Astrocyte (in vitro differentiated cells and primary cell): ENCODE data around the gene RNH1. TPM values are rescaled to one million over a fixed set of nuclear protein-coding genes. Genes with fewer than 3 reads are reported as not detected.

ENCODE experiments used
- DNase-seq: peaks from one replicate; pipeline ENCODE4 v3.0.0-alpha.2; 2010; ENCODE audit warnings: low read depth
- FAIRE-seq: peaks from 2 replicates; lab custom pipeline; 2011; peaks lifted over from hg19 to GRCh38; lab: Jason Lieb, UNC
- H2AFZ ChIP-seq: 2 replicates; pipeline ENCODE4 v1.6.0; 2012; ENCODE audit warnings: low read depth, low read length, inconsistent platforms
- H3K27ac ChIP-seq: 2 replicates; pipeline ENCODE4 v1.5.1; 2011; ENCODE audit warnings: low read depth, low read length, inconsistent platforms
- H3K27me3 ChIP-seq: 2 replicates; pipeline ENCODE4 v1.6.0; 2011; ENCODE audit warnings: low read length, inconsistent platforms; ENCODE audit not compliant: insufficient read depth
- H3K36me3 ChIP-seq: 2 replicates; pipeline ENCODE4 v1.5.1; 2011; ENCODE audit warnings: low read length, inconsistent platforms; ENCODE audit not compliant: insufficient read depth
- H3K4me1 ChIP-seq: 2 replicates; pipeline ENCODE4 v1.5.1; 2011; ENCODE audit warnings: low read length, inconsistent platforms; ENCODE audit not compliant: insufficient read depth
- H3K4me2 ChIP-seq: 2 replicates; pipeline ENCODE4 v1.6.0; 2012; ENCODE audit warnings: low read length, inconsistent platforms
- H3K4me3 ChIP-seq: 2 replicates; pipeline ENCODE4 v1.5.1; 2011; ENCODE audit warnings: low read depth, mild to moderate bottlenecking, low read length, inconsistent platforms; ENCODE audit not compliant: insufficient read depth
- H3K79me2 ChIP-seq: 2 replicates; pipeline ENCODE4 v1.6.0; 2012; ENCODE audit warnings: mild to moderate bottlenecking, low read length, inconsistent platforms; ENCODE audit not compliant: insufficient read depth
- H3K9ac ChIP-seq: 2 replicates; pipeline ENCODE4 v1.6.0; 2012; ENCODE audit warnings: mild to moderate bottlenecking, low read length, inconsistent platforms
- H3K9me3 ChIP-seq: 2 replicates; pipeline ENCODE4 v1.5.1; 2012; ENCODE audit warnings: low read depth, mild to moderate bottlenecking, low read length, inconsistent platforms; ENCODE audit not compliant: insufficient read depth
- H4K20me1 ChIP-seq: 2 replicates; pipeline ENCODE4 v1.6.0; 2012; ENCODE audit warnings: low read length, inconsistent platforms; ENCODE audit not compliant: insufficient read depth
- H3K27ac Mint-ChIP-seq: one replicate; pipeline ENCODE4 v1.8.0; 2021; ENCODE audit warnings: mild to moderate bottlenecking, mixed read lengths; ENCODE audit not compliant: unreplicated experiment
- H3K27me3 Mint-ChIP-seq: one replicate; pipeline ENCODE4 v1.8.0; 2021; ENCODE audit warnings: low read depth, mixed read lengths; ENCODE audit not compliant: unreplicated experiment
- H3K36me3 Mint-ChIP-seq: one replicate; pipeline ENCODE4 v1.8.0; 2021; ENCODE audit warnings: low read depth, mixed read lengths; ENCODE audit not compliant: unreplicated experiment
- H3K4me1 Mint-ChIP-seq: one replicate; pipeline ENCODE4 v1.8.0; 2021; ENCODE audit warnings: low read depth, mixed read lengths; ENCODE audit not compliant: unreplicated experiment
- H3K4me3 Mint-ChIP-seq: one replicate; pipeline ENCODE4 v1.8.0; 2021; ENCODE audit warnings: mild to moderate bottlenecking, moderate library complexity, mixed read lengths; ENCODE audit not compliant: unreplicated experiment
- H3K9me3 Mint-ChIP-seq: one replicate; pipeline ENCODE4 v1.8.0; 2021; ENCODE audit warnings: mild to moderate bottlenecking, mixed read lengths; ENCODE audit not compliant: unreplicated experiment
- CTCF ChIP-seq: IDR thresholded peaks from 2 replicates; pipeline ENCODE4 v1.5.1; 2011; ENCODE audit warnings: low read depth, mild to moderate bottlenecking, inconsistent platforms, low read length, moderate library complexity; ENCODE audit not compliant: insufficient read depth
- EZH2 ChIP-seq: IDR thresholded peaks from 2 replicates; pipeline ENCODE4 v1.6.1; 2012; ENCODE audit warnings: mild to moderate bottlenecking, low read length, inconsistent platforms; ENCODE audit not compliant: insufficient read depth
- total RNA-seq: library from RNA; stranded (reverse); gene quantifications from 2 replicates; pipeline ENCODE4 v1.2.1, GENCODE V29; 2021

Gene RNH1
- total RNA-seq, 1 donor from 2014 or later = 117 TPM

- Mint-ChIP-seq H3K4me3 (peak overlapping the region; percentile 60), H3K4me1 (no peaks in the 10 kb centered on the region), H3K27ac (no peak overlapping the region), H3K9me3 (peaks cover 11% of the 10 kb centered on the region), H3K27me3 (no peaks in the 10 kb centered on the region), H3K36me3 (peaks cover 29% of the 10 kb centered on the region)
- Histone ChIP-seq H3K27me3 (no peaks in the 10 kb centered on the region), H3K9ac (no peak overlapping the region), H3K4me2 (no peak overlapping the region), H3K36me3 (peaks cover 6% of the 10 kb centered on the region), H2AFZ (no peak overlapping the region), H3K79me2 (peaks cover 9% of the 10 kb centered on the region), H3K4me1 (peaks cover 3% of the 10 kb centered on the region), H3K4me3 (no peak overlapping the region), H4K20me1 (peaks cover 2% of the 10 kb centered on the region), H3K9me3 (no peaks in the 10 kb centered on the region), H3K27ac (no peak overlapping the region)
- DNase-seq (no peak), FAIRE-seq (no peak)
- TF ChIP-seq CTCF = no peak
- no peak for TF ChIP-seq EZH2
Measured at GRCh38 chr11:512761-513595, 5.9 kb upstream of the RNH1 start.

- Mint-ChIP-seq H3K36me3 (peaks cover 7% of the 10 kb centered on the region), H3K9me3 (no peaks in the 10 kb centered on the region), H3K27me3 (no peaks in the 10 kb centered on the region), H3K4me1 (peaks cover 12% of the 10 kb centered on the region), H3K27ac (no peak overlapping the region), H3K4me3 (peak overlapping the region; percentile 67)
- Histone ChIP-seq H4K20me1 (peaks cover 2% of the 10 kb centered on the region), H3K27me3 (no peaks in the 10 kb centered on the region), H3K4me3 (no peak overlapping the region), H3K79me2 (peaks cover 40% of the 10 kb centered on the region), H3K9ac (no peak overlapping the region), H3K9me3 (no peaks in the 10 kb centered on the region), H3K27ac (no peak overlapping the region), H3K4me2 (no peak overlapping the region), H3K4me1 (peaks cover 28% of the 10 kb centered on the region), H2AFZ (no peak overlapping the region), H3K36me3 (peaks cover 3% of the 10 kb centered on the region)
- no peak for FAIRE-seq
- no peak for TF ChIP-seq CTCF
- TF ChIP-seq EZH2 = no peak
- no peak for DNase-seq
Measured at GRCh38 chr11:508956-509355, 1.9 kb upstream of the RNH1 start.
